Measurements from ENCODE around the gene REL. TPM values are rescaled to one million over a fixed set of nuclear protein-coding genes. Genes with fewer than 3 reads are reported as not detected.
A peak's percentile ranks its signal among the peaks of the same experiment; 100 is the strongest.

Gene REL
- total and polyA plus RNA-seq, 9 of the 15 experiments (the other 6 are each of a cell fraction or from before 2014, with no cell fraction given), result 0.63 to 8.6 (median 6.3) TPM

DNA sequence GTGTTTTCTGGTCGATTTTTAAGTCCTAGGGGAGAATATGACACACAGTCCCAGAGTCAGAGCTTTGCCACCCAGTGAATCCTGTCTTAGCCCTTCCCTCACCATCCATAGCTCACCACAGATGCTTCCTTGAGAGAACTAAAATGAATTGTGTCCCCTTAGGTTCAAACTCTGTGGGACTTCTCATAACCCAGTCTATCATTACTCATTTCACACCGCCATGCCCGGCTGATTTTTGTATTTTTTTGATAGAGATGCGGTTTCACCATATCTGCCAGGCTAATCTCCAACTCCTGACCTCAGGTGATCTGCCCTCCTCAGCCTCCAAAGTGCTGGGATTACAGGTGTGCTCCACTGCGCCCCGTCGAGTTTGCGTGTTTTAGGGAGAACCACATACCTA is 66.8 kb downstream of the REL start:
- Histone ChIP-seq H3K27ac (ENCODE audit: extremely low read depth, low read depth, low read length) (no peak overlapping the region), H3K79me2 (ENCODE audit: control insufficient read depth, insufficient read depth, low read length) (no peaks in the 10 kb centered on the region), H2AFZ (ENCODE audit: low read depth, low read length) (no peak overlapping the region), H3K4me1 (replicated peaks in 1 of 2; ENCODE audit: control insufficient read depth in 2 of 2, insufficient read depth in 2 of 2, low read length in 2 of 2) (no peaks in the 10 kb centered on the region), H3K4me3 (no peak overlapping the region), H3K9me3 (replicated peaks; ENCODE audit: control insufficient read depth, insufficient read depth, low read depth, low read length) (no peaks in the 10 kb centered on the region), H3K27me3 (ENCODE audit: control insufficient read depth in 2 of 2, insufficient read depth in 2 of 2, low read length in 2 of 2) (no peaks in the 10 kb centered on the region), H3K4me2 (ENCODE audit: insufficient read depth, low read length) (no peak overlapping the region), H3K9ac (ENCODE audit: insufficient read depth in 1 of 2, low read depth in 2 of 2, low read length in 2 of 2) (no peak overlapping the region), H4K20me1 (replicated peaks; ENCODE audit: control insufficient read depth, insufficient read depth, low read length) (no peaks in the 10 kb centered on the region), H3K9me1 (ENCODE audit: control insufficient read depth, insufficient read depth, low read length) (no peaks in the 10 kb centered on the region), H3K36me3 (ENCODE audit: control insufficient read depth, insufficient read depth, low read length) (no peaks in the 10 kb centered on the region; the same call in 2 of the 3 replicates)
- ChIA-PET CTCF (ENCODE audit: low intra/inter-chr PET ratio) (no interaction called here), POLR2A (interaction anchor here (0.7 kb wide), 1 partner anchor 13 kb away, joined by 3 read pairs; no protein-coding TSS in a partner anchor)
- no peak for FAIRE-seq
- intact Hi-C loops (cut with micrococcal nuclease), result no loop called here
- no peak for DNase-seq (ENCODE audit: extremely low read depth in 1 of 4, low spot score in 3 of 4)
- no peak for ATAC-seq
- in situ Hi-C loops (cut with MboI), result no loop called here
- 78% methylated on average over 8 of the region's 8 CpGs for WGBS (ENCODE audit: insufficient coverage, low coverage, missing lambda C conversion rate)
- no TSS peak for BruUV-seq (replicated peaks)
- TF ChIP-seq ZNF41 (CRISPR knock-in tag; conservative IDR thresholded peaks at IDR 0.05) (no peak), ZNF3 (CRISPR knock-in tag; IDR thresholded peaks at IDR 0.05) (no peak)

DNA sequence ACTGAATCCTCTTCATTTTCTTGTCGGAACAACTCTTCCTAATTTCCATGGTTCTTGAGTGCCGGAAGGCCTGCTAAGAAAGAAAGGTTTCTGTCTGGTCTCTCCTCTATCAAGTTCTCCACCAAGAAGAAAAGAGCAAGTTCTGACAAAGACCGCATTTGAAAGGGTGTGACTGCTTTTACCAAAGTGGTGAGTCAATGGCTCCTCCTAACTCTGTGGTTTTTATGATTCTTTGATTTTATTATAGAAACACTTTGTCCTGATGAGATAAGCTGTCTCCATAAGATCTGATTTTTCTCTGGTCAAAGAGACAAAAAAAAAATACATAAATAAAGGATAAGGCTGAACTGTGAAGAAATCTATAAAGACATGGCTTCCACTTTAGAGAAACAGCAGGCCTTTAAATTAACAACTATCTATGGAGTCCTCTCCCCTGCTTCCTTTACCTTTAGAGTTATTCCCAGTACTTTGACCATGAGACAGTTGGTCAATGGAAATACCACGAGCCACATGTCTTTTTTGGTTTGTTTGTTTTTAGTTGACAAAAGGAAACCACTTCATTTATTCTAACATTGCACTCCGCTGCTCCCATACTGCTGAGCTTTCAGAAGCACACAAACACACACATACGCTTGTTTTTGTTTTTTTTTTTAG is 67.7 kb downstream of the REL start:
- no peak overlapping the region for H3K4me2 ChIP-seq (ENCODE audit: insufficient read depth, low read length)

More for the DNA sequence above, 67.7 kb downstream of the REL start:
- ChIA-PET CTCF (ENCODE audit: low intra/inter-chr PET ratio) (no interaction called here), POLR2A (no interaction called here)
- Histone ChIP-seq H2AFZ (ENCODE audit: low read depth, low read length) (no peak overlapping the region), H3K9ac (ENCODE audit: insufficient read depth in 1 of 2, low read depth in 2 of 2, low read length in 2 of 2) (no peak overlapping the region), H3K27me3 (ENCODE audit: control insufficient read depth in 2 of 2, insufficient read depth in 2 of 2, low read length in 2 of 2) (no peaks in the 10 kb centered on the region), H3K4me1 (replicated peaks in 1 of 2; ENCODE audit: control insufficient read depth in 2 of 2, insufficient read depth in 2 of 2, low read length in 2 of 2) (no peaks in the 10 kb centered on the region), H3K27ac (ENCODE audit: extremely low read depth, low read depth, low read length) (no peak overlapping the region), H3K36me3 (ENCODE audit: control insufficient read depth, insufficient read depth, low read length) (peaks cover 3% of the 10 kb centered on the region; the same call in 2 of the 3 replicates), H4K20me1 (replicated peaks; ENCODE audit: control insufficient read depth, insufficient read depth, low read length) (no peaks in the 10 kb centered on the region), H3K9me3 (replicated peaks; ENCODE audit: control insufficient read depth, insufficient read depth, low read depth, low read length) (no peaks in the 10 kb centered on the region), H3K4me3 (no peak overlapping the region), H3K79me2 (ENCODE audit: control insufficient read depth, insufficient read depth, low read length) (no peaks in the 10 kb centered on the region), H3K9me1 (ENCODE audit: control insufficient read depth, insufficient read depth, low read length) (no peaks in the 10 kb centered on the region)
- no TSS peak for BruUV-seq (replicated peaks)
- intact Hi-C loops (cut with micrococcal nuclease), result no loop called here
- no peak for FAIRE-seq
- in situ Hi-C loops (cut with MboI), result no loop called here
- ATAC-seq, result no peak
- no peak for DNase-seq (ENCODE audit: extremely low read depth in 1 of 4, low spot score in 3 of 4)
- WGBS (ENCODE audit: insufficient coverage, low coverage, missing lambda C conversion rate), result 66% methylated on average over 6 of the region's 6 CpGs
- peak; percentile 53 for TF ChIP-seq FOSL1 (tag; conservative IDR thresholded peaks at IDR 0.05)
- no peak for TF ChIP-seq PML (IDR thresholded peaks at IDR 0.05; ENCODE audit: low read length)
